HG03439 (cell line): Measurements from ENCODE around the gene ADCYAP1R1.

Source experiments
- ATAC-seq: cut with Tn5 transposase; IDR thresholded peaks from one replicate; pipeline ENCODE4 v1.9.1; 2021; ENCODE audit warnings: mild to moderate bottlenecking, moderate library complexity; ENCODE audit not compliant: unreplicated experiment

ADCYAP1R1 gene

GRCh38 chr7:31104361-31105255, 52.5 kb downstream of the ADCYAP1R1 start:
- ATAC-seq, result no peak

DNA sequence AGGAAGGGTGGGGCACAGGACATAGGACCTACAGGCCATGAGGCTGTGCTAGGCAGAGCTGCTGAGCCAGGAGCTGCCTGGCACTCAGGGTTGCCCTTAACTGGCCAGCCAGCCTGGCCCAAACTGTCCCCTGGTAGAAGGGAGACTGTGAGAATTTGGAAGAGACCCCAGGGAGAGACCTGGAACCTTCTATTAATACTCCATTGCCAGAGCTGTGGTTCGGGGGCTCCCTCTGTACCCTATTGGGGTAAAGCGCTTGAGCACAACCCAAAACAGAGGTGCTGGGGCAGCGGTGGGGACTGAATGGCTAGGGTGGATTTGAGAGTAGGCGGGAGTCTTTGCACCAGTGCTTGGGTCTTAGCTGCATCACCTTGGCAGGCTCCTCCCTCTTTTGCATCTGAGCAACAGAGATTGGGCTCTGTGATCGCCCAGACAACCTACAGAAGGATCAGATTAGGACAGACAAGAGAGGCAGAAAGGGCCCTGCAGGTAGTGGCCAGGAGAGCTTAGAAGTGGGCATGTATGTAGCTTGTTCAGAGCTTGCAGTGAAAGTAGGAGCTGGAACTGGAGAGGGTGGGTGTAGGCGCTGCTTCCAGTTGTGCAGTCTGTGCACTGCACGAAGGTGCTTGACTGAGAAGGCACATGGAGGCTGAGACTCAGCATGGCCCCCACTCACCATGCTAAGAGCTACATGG, 53.3 kb downstream of the ADCYAP1R1 start:
- ATAC-seq, result no peak

GRCh38 chr7:31106303-31107105, 54.4 kb downstream of the ADCYAP1R1 start:
- no peak for ATAC-seq

DNA sequence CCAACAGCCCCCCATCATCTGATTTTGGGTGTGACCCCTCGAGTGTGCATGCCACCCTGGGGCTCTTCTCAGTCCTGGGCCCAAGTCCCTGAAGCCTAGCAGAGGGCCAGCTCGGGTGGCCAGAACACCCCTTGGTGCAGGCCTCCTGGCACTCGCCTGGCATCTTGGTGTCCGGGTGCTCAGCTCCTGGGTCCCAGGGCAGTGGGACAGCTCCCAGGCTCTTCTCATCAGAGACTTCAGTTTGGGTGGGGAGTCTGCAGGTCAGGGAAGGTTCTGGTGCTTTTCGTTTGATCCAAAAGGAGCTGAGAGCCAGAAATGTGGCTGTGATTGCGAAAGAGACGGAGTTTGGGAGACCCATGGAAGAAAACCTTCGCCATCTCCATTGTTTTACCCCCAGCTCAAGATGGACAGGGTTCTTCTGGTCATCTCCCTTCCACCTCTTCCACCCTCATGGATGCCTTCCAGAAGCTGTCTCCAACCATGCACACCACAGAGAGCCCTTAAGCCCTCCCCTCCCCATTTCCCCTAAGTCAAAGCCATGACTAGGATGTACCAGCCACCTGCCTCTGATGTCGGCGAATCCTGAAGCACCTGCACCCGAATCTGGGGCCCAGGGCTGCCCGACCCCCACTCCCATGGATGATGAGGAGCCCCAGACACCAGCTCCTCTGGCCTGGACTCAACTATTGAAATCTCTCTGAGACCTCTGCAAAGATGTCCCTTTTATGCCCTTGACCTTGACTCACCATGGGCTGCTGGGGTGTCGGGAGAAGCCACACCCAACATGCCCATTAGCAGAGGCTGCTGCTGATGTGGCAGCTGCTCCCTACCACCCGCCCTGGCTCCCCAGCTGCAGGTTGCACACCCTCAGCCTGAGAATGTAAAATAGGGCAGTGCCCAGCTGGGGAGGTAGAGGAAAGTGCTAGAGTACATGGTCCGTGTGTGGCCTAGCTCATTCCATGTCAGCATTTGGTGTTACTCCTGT, 55.3 kb downstream of the ADCYAP1R1 start:
- no peak for ATAC-seq

DNA sequence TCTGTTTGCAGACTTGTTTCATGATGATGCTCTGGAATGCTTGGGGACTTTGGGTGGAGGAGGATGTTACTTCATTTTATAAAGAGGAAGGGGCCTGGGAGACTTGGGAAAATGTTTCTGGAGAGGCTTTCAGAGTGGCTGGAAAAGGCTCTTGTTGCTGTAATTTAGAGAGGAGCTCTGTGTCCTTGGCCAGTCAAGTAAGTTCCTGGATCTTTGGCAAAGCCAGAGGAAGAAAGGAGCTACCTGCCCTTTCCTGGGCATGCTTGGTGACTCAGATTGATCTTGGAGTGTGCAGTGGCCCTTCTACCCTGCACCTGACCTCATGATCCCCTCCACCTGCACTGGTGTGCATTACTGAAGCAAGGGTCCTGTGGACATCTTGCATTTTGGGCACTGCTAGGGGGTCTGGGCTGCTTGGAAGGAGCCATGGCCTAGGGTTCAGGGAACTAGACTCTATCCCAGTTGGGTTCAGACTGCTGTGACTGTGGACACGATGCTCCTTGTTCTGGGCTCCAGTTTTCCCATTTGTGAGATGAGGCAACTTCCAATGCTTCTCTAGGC, 56.1 kb downstream of the ADCYAP1R1 start:
- ATAC-seq, result no peak

DNA sequence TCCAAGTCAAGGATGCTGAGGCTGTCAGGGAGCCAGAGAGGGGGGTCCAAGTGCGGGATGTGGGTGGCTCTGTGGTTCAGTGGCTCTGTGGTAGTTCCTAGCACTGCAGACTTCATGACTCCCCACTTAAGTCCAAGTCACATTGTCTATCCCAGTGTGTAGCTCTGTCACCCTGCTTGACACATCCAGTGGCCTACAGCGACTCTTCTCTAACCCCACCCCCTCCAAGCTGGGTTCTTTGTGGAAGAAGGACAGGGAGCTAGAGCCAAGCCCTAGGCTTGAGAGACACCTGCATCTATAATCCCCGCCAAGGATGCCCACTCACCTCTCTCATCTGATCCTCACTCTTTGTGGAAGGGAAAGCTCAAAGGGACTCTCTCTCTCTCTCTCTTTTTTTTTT, 57.6 kb downstream of the ADCYAP1R1 start:
- no peak for ATAC-seq

DNA sequence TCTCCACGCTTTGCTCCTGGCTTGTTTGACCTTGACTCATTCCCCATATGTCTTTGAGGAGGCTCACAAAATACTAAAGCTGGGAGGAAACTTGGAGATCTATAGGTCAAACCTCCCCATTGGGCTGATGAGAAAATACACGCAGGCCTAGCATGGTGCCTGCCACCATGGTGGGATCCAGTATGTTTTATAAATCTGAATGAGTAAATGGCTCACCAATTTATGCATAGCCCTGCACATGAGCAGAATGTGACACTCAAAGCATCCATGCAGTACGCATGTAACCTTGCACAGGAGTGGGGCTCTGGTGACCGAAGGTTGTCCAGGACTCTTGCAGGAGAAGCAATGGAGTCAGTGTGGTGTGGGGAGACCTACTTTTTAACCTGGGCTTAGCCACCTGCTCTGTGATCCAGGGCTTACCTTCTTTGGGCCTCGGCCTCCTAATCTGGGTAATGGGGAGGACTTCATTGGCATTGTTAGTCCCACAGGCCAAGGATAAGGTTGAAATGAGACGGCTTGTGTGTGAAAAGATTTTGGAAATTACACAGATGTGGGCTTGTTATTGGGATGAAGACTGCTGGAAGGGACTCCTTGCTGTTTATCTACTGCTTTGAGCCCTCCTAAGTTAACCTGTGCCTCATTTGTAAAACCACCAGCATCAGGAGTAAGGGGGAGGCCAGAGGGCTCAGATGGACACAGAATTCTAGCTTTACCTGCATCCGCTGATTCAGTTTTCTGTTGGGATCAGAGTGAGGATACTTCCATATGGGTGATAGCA, 58.4 kb downstream of the ADCYAP1R1 start:
- no peak for ATAC-seq

DNA sequence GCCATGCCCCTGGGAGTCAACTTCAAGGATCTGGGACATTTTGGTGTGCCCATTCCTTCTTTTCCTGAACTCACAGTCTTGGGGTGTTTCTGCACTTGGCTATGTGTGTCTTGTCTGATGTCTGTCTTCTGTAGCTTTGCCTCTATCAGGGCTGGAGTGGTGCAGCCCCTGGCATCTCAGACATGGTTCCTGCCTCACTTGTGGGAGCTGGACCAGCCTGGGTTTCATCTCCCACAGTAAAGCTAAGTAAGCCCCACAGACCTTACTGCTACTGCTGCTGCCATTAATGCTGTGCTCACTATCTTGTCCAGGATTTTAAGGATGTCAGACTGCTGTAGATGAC, 59.0 kb downstream of the ADCYAP1R1 start:
- no peak for ATAC-seq

- no peak for ATAC-seq
Measured at GRCh38 chr7:31113660-31114059, 61.6 kb downstream of the ADCYAP1R1 start.

GRCh38 chr7:31114593-31115343, 62.7 kb downstream of the ADCYAP1R1 start:
- ATAC-seq, result no peak

DNA sequence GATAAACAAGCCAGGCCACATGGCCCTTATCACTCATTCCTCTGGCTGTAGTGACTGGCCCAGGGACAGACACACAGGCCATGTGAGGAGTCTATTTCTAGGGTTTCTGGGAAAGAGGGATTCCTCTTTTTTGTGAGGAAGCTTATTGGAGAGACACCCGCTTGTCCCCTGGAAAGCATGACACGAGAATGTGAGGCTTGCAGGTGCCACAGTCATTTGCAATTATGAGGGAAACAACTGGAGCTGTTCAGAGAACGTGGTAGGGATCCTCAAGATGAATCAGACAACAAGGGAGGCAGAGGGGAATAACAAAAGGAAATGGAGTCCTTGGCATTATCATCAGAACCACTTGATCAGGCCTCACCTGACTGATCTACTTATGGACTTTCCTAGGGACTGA, 64.5 kb downstream of the ADCYAP1R1 start:
- ATAC-seq, result no peak

- no peak for ATAC-seq
Measured at GRCh38 chr7:31119249-31119648, 67.1 kb downstream of the ADCYAP1R1 start.

DNA sequence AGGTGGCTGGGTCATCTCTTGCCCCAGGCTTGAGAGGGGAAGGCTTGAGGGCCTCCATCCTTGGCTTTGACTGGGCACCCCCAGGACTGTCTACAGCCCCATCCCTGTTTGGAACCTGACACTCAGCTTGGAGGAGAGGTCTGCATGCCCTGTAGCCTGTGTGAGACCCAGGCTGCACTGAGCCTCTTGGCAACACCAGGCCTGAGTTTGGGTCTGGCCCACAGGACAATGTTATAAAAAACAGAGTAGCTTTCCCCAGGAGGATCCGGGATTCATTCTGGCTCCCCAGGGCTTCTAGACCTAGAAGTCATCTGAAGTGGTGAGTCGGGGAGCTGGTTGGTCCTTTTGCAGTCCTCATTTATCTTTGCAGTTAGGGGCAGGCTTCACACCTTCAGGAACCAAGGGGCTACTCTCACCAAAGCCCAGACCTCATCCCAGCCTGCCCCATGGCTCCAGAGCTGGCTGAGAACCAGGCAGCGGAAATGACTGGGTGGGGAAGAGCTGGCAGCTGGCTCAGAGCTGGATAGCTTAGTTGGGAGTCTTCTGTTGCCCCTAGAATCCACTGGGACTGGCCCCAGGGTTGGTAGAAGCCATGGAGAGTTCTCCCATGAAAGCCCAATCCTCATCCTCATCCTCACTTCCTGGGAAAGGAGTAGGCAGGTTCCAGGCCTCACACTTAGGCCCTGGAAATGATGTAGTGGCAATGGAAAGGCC, 68.8 kb downstream of the ADCYAP1R1 start:
- ATAC-seq, result no peak

- no peak for ATAC-seq
Measured at GRCh38 chr7:31121601-31122000, 69.5 kb downstream of the ADCYAP1R1 start.

GRCh38 chr7:31122649-31123058, 70.5 kb downstream of the ADCYAP1R1 start:
- no peak for ATAC-seq

GRCh38 chr7:31123321-31123720, 71.2 kb downstream of the ADCYAP1R1 start:
- ATAC-seq, result no peak

GRCh38 chr7:31123726-31124125, 71.6 kb downstream of the ADCYAP1R1 start:
- no peak for ATAC-seq

GRCh38 chr7:31125171-31125570, 73.1 kb downstream of the ADCYAP1R1 start:
- no peak for ATAC-seq
